HG02981 (cell line): Measurements from ENCODE around the gene CDHR1.
"Not testable (repeated sequence)": the region's sequence is repeated elsewhere in the genome, so short reads cannot be mapped to it uniquely, and the experiment has no call there.

Experiments used
- ATAC-seq: cut with Tn5 transposase; IDR thresholded peaks from one replicate; pipeline ENCODE4 v1.9.1; 2021; ENCODE audit warnings: mild to moderate bottlenecking, moderate library complexity; ENCODE audit not compliant: unreplicated experiment

CDHR1 gene

GRCh38 chr10:84194424-84195043 is at the start of gene CDHR1:
Gene CDHR1, plus strand, starts transcription at chr10:84194537. Its CDS starts 224 bp downstream, at chr10:84194761.
- peak; percentile 75 for ATAC-seq

- ATAC-seq: no peak
These were observed 47.0 kb upstream of the CDHR1 start for GRCh38 chr10:84147347-84147746.

GRCh38 chr10:84148006-84148597 is 46.2 kb upstream of the CDHR1 start:
- ATAC-seq: peak; percentile 55

- no peak for ATAC-seq
These were observed 44.5 kb upstream of the CDHR1 start for GRCh38 chr10:84149854-84150253.

DNA sequence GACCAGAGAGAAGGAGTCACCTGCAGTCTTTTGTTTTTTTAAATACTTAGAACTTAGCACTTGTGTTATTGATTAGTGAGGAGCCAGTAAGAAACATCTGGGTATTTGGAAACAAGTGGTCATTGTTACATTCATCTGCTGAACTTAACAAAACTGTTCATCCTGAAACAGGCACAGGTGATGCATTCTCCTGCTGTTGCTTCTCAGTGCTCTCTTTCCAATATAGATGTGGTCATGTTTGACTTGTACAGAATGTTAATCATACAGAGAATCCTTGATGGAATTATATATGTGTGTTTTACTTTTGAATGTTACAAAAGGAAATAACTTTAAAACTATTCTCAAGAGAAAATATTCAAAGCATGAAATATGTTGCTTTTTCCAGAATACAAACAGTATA is 41.6 kb upstream of the CDHR1 start:
- ATAC-seq: no peak

GRCh38 chr10:84155521-84155920 is 38.8 kb upstream of the CDHR1 start:
- ATAC-seq: no peak

DNA sequence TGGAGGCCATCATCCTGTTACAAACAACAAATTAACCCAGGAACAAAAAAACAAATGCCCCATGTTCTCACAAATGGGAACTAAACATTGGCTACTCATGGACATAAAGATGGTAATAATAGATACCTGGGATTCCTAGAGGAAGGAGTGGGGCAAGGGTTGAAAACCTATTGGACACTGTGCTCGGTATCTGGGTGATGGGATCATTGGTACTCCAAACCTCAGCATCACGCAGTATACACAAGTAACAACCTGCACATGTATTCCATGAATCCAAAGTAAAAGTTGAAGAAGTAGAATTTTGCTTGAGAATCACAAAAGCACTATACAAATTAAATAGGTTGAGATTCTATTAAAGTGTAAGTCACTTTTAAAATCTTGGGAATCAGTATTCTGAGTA is 38.3 kb upstream of the CDHR1 start:
- ATAC-seq: no peak

GRCh38 chr10:84156768-84157167 is 37.6 kb upstream of the CDHR1 start:
- ATAC-seq: no peak

- no peak for ATAC-seq
These were observed 36.3 kb upstream of the CDHR1 start for GRCh38 chr10:84158061-84158460.

DNA sequence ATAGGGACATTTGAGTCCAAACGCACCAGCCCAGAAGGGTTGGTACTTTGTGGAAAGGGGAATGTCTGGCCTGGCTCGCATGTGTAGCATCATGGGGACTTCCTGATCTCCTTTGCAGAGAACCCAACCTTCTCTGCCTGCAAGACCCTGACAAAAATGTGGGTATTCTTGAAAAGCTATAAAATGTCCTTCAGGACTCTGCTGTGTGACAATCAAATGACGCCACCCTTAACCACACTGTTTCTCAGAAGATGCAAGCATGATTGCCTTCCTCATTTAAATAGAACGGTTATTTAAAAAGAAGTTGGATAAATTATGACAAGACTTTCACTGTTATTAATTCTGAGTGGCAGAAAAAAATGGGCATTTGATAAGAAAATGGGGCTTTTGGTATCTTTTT is 35.8 kb upstream of the CDHR1 start:
- ATAC-seq: no peak

GRCh38 chr10:84159076-84159685 is 35.2 kb upstream of the CDHR1 start:
- ATAC-seq: no peak

GRCh38 chr10:84160663-84161362 is 33.5 kb upstream of the CDHR1 start:
- ATAC-seq: no peak

GRCh38 chr10:84163996-84164395 is 30.3 kb upstream of the CDHR1 start:
- no peak for ATAC-seq

DNA sequence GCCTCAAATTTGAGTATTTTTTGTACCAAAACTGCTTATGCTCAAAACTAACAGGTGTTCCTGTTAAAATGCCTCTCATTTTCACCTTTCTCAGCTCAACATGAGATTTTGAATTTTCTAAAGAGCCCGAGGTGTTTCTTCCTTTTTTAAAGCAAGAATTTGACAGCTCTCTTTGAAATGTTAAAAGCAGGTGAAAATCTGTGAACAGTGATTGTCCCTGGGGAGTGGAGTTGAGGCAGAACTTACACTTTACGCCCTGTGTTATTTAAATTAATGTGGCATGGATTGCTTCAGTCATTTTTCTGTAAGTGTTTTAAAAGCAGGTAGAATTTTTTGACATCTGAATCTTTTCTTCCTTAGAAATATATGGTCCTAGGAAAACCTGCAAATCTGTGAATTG is 29.9 kb upstream of the CDHR1 start:
- ATAC-seq: no peak

DNA sequence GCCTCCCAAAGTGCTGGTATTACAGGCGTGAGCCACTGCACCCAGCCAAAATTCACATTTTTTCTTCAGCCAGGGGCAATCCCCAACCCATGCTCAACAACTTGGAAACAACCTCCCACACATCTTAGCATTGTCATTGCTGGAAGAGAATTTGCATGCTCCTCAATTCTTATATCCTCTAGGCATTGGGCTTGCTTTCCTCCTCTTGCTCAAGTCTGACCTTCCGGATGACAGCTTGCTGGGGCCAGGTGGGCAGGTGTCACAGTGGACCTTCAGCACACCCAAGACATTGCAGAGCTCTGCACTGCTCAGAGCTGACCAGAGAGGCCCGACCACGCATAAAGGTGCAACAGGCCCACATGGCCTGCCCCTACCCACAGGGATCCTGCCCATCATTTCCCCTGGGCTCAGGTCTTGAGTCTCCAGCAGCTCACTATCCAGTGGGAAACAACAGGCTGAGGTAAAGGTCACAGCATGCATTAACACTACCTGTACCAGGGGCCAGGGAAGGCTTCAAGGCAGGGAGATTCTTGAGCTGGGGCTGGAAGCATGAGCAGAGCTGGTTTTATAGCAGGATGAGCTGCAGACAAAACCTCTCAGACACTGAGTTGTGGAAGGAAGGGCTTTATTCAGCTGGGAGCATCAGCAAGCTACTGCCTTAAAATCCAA is 27.6 kb upstream of the CDHR1 start:
- peak; percentile 41 for ATAC-seq

DNA sequence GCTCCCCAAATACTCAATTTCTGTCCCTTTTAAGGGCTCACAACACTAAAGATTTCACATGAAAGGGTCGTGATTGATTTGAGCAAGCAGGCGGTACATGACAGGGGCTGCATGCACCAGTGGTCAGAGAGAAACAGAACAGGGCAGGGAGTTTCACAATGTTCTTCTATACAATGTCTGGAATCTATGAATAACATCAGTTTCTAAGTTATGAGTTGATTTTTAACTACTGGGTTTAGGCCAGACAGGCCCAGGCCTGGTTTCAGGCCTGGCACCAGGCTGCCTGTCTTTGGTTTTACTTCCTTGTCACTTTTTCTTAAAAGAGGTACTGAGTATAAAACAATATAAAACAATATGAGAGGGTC is 27.1 kb upstream of the CDHR1 start:
- ATAC-seq: peak; percentile 7

GRCh38 chr10:84168382-84168781 is 26.0 kb upstream of the CDHR1 start:
- not testable (repeated sequence) for ATAC-seq

GRCh38 chr10:84171237-84171636 is 23.1 kb upstream of the CDHR1 start:
- not testable (repeated sequence) for ATAC-seq

DNA sequence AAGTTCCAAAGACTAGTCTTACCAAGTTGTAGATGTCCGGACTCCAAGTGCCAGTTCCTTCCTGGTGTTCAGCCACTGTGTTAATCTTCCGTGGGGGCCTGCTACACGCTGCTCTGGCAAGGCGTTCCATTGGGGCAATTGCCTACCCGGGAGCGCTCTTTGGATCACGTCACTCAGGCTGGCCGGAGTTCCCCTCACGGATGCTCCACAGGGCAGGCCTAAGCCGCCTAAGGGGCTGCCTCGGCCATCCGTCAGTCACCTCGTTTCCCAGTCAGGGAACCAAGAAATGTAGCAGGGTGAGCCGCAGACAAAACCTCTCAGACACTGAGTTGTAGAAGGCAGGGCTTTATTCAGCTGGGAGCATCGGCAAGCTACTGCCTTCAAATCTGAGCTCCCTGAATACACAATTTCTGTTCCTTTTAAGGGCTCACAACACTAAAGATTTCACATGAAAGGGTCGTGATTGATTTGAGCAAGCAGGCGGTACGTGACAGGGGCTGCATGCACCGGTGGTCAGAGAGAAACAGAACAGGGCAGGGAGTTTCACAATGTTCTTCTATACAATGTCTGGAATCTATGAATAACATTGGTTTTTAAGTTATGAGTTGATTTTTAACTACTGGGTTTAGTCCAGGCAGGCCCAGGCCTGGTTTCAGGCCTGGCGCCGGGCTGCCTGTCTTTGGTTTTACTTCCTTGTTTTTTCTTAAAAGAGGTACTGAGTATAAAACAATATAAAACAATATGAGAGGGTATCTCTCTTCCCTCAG is 22.5 kb upstream of the CDHR1 start:
- peak; percentile 21 for ATAC-seq

DNA sequence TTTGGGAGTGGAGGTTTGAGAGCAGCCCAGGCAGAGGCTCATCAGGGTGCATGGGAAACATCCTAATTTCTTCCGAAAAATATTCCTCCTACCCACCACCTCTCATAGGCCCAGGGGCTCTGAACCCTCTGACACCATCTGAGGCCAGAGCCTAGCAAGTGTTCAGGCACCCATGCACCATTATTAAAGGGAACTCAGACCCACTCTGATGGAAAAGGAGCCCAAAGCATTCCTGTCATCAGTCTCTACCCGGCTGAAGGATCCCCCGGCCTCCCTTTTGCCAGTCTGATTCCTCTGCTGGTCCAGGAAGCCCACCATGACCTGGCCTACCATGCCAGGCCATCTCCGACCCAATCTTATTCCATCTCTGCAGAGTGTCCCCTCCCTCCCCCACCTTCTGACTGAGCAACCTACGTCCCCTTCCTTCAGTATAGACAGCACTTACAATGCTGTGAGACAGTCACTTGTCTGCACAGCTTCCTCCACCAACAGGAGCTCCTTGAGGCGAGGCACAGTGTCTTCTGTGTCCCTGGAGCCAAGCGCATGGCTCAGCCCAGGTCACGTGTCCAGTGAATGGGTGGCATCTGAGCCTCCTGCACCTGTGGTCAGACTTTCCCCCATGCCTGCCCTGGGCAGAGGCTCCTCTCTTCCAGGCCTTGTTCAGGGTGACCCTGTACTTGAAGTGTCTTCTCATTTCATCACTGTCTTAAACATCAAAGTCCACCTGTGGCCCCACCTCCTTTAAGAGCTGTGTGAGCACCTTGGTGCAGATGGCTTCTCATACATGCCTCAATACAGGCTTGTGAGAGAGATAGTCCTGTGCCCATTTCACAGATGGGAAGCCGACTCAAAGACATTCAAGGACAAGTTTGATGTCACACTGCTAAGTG is 21.6 kb upstream of the CDHR1 start:
- peak; percentile 47 for ATAC-seq
